IMR-90 (cell line): ENCODE measurements around the gene C15orf39.

ENCODE experiments used
- CEBPB ChIP-seq: IDR thresholded peaks from 2 replicates; pipeline ENCODE4 v1.6.1; 2012; ENCODE audit warnings: low read depth, low read length, improper control_type of control experiment
- FOS ChIP-seq: fragments of 150-350 bp; IDR thresholded peaks from 2 replicates; pipeline ENCODE4 v1.6.1; 2016; ENCODE audit warnings: low read depth, low read length
- MAZ ChIP-seq: IDR thresholded peaks from 2 replicates; pipeline ENCODE4 v1.6.1; 2012; ENCODE audit warnings: low read depth, mild to moderate bottlenecking, low read length, improper control_type of control experiment, moderate library complexity, borderline replicate concordance
- NFE2L2 ChIP-seq: fragments of 150-350 bp; IDR thresholded peaks from 2 replicates; pipeline ENCODE4 v1.6.1; 2016; ENCODE audit warnings: low read depth, mild to moderate bottlenecking, low read length
- POLR2A ChIP-seq: IDR thresholded peaks from 2 replicates; pipeline ENCODE4 v1.6.1; 2012; ENCODE audit warnings: mild to moderate bottlenecking, low read depth, low read length
- RAD21 ChIP-seq: IDR thresholded peaks from 2 replicates; pipeline ENCODE4 v1.6.1; 2012; ENCODE audit warnings: low read length, improper control_type of control experiment
- RCOR1 ChIP-seq: IDR thresholded peaks from 2 replicates; pipeline ENCODE4 v1.6.1; 2012; ENCODE audit warnings: mild to moderate bottlenecking, low read length, improper control_type of control experiment; ENCODE audit not compliant: insufficient replicate concordance
- RFX5 ChIP-seq: IDR thresholded peaks from 2 replicates; pipeline ENCODE4 v1.8.0; 2012; ENCODE audit warnings: low read depth, mild to moderate bottlenecking, low read length, moderate library complexity
- SMC3 ChIP-seq: fragments of 150-350 bp; IDR thresholded peaks from 2 replicates; pipeline ENCODE4 v1.6.1; 2016; ENCODE audit warnings: low read depth, mild to moderate bottlenecking, antibody characterized with exemption, low read length, moderate library complexity
- TF ChIP-seq, protein P1 (sequence below): conservative IDR thresholded peaks from 2 replicates; pipeline ENCODE4 v1.5.1; 2012; ENCODE audit warnings: mild to moderate bottlenecking, low read depth, low read length, improper control_type of control experiment
- TF ChIP-seq, protein P2 (sequence below): fragments of 150-350 bp; IDR thresholded peaks from 2 replicates; pipeline ENCODE4 v1.6.1; 2017; ENCODE audit warnings: mild to moderate bottlenecking, antibody characterized with exemption, low read length, low read depth
- TF ChIP-seq, protein P3 (sequence below): fragments of 150-350 bp; IDR thresholded peaks from 2 replicates; pipeline ENCODE4 v1.6.1; 2016; ENCODE audit warnings: low read depth, mild to moderate bottlenecking, low read length, moderate library complexity, borderline replicate concordance

DNA sequence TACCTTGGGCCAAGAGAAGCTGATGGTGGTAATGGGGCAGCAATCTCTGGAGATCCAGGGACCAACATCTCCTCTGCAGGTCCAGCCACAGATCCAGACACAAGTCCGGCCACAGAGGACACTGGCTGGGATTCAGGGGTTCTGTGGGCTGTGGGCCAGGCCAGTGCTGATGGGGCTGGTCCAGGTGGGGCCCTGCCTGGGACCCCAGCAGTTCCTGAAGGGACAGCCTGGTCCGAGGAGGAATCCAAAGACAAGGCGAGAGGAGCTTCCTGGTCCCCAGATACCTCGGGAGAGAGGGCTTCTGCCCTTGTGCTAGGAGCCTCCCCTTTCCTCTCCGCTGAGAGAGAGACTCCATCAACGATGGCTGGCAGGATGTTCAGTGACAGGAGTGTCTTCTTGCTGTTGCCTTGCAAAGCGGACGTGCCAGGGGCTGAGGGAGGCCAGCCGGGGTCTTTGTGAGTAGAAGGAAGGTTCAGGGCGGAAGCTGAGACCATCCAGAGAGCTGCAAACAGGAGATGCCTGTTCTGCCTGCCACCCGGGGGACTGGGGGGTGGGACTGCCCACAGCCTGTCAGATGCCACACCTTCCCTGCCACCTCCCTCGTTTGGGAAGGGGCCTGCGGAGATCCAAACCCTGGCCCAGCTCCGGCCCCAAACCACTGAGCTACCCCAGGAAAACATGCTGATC is 32.0 kb downstream of the C15orf39 start:
- TF ChIP-seq FOS (no peak), POLR2A (no peak), MAZ (no peak), SMC3 (no peak), CEBPB (no peak), RFX5 (no peak), RCOR1 (no peak), NFE2L2 (no peak), RAD21 (no peak)
- TF ChIP-seq, protein P1, sequence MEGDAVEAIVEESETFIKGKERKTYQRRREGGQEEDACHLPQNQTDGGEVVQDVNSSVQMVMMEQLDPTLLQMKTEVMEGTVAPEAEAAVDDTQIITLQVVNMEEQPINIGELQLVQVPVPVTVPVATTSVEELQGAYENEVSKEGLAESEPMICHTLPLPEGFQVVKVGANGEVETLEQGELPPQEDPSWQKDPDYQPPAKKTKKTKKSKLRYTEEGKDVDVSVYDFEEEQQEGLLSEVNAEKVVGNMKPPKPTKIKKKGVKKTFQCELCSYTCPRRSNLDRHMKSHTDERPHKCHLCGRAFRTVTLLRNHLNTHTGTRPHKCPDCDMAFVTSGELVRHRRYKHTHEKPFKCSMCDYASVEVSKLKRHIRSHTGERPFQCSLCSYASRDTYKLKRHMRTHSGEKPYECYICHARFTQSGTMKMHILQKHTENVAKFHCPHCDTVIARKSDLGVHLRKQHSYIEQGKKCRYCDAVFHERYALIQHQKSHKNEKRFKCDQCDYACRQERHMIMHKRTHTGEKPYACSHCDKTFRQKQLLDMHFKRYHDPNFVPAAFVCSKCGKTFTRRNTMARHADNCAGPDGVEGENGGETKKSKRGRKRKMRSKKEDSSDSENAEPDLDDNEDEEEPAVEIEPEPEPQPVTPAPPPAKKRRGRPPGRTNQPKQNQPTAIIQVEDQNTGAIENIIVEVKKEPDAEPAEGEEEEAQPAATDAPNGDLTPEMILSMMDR = no peak
- TF ChIP-seq, protein P2, sequence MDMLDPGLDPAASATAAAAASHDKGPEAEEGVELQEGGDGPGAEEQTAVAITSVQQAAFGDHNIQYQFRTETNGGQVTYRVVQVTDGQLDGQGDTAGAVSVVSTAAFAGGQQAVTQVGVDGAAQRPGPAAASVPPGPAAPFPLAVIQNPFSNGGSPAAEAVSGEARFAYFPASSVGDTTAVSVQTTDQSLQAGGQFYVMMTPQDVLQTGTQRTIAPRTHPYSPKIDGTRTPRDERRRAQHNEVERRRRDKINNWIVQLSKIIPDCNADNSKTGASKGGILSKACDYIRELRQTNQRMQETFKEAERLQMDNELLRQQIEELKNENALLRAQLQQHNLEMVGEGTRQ = no peak
- TF ChIP-seq, protein P3, sequence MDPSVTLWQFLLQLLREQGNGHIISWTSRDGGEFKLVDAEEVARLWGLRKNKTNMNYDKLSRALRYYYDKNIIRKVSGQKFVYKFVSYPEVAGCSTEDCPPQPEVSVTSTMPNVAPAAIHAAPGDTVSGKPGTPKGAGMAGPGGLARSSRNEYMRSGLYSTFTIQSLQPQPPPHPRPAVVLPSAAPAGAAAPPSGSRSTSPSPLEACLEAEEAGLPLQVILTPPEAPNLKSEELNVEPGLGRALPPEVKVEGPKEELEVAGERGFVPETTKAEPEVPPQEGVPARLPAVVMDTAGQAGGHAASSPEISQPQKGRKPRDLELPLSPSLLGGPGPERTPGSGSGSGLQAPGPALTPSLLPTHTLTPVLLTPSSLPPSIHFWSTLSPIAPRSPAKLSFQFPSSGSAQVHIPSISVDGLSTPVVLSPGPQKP = no peak
